ENCODE measurements around the gene ATP2B1. TPM values are rescaled to one million over a fixed set of nuclear protein-coding genes. Genes with fewer than 3 reads are reported as not detected.
"Not testable (repeated sequence)": the region's sequence is repeated elsewhere in the genome, so short reads cannot be mapped to it uniquely, and the experiment has no call there.

ATP2B1 gene
- 5.1 TPM for total RNA-seq

DNA sequence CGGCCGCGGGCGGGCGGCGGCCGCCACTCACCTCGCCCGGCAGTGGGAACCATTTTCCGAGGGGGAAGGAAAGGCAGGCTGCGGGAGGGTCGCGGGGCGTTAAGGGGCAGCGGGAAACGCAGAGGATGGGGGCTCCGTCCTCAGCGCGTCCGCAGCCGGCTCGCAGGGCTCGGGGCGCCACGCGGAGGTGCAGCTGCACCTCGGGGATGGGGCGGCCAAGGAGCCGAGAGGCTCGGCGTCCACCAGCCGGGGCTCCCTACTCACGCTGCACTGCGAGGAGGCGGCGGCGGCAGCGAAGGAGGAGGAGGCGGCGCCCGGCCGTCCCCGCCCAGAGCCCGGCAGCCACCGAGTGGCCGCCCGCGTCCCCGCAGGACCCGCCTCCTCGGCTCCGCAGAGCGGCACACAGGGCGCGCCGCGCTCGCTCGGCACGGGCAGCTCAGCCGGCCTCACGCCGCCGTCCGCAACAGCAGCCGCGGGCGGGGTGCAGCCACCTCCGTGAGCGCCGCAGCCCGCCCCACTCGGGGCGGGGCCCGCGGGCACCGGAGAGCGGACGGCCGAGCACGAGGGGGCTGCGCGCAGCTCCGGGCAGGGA lies at the start of gene ATP2B1:
Gene ATP2B1, minus strand, starts transcription at position 274 of the 592 bp plus-strand sequence. CDS start 52,952 bp downstream, outside the sequence.
- Histone ChIP-seq H3K36me3 (no peaks in the 10 kb centered on the region), H3K27me3 (no peaks in the 10 kb centered on the region), H3K27ac (peak within 1 kb of the TSS; percentile 98), H3K4me3 (peak within 1 kb of the TSS; percentile 81 to 91), H3K9me3 (no peaks in the 10 kb centered on the region), H3K4me1 (peaks cover 0 to 5% of the 10 kb centered on the region in 2 donors)
- DNase-seq (ENCODE audit: low spot score in 2 of 2): peak; percentile 28 to 89
- TF ChIP-seq, protein P1, sequence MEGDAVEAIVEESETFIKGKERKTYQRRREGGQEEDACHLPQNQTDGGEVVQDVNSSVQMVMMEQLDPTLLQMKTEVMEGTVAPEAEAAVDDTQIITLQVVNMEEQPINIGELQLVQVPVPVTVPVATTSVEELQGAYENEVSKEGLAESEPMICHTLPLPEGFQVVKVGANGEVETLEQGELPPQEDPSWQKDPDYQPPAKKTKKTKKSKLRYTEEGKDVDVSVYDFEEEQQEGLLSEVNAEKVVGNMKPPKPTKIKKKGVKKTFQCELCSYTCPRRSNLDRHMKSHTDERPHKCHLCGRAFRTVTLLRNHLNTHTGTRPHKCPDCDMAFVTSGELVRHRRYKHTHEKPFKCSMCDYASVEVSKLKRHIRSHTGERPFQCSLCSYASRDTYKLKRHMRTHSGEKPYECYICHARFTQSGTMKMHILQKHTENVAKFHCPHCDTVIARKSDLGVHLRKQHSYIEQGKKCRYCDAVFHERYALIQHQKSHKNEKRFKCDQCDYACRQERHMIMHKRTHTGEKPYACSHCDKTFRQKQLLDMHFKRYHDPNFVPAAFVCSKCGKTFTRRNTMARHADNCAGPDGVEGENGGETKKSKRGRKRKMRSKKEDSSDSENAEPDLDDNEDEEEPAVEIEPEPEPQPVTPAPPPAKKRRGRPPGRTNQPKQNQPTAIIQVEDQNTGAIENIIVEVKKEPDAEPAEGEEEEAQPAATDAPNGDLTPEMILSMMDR (IDR thresholded peaks at IDR 0.05): peak in 1 of 3 experiments; percentile 8
- intact Hi-C loops (cut with DNase I): loop anchor here (2.0 to 5.0 kb wide), 5 partner anchors 71 to 551 kb away; partner anchors contain the start of genes DUSP6 and GALNT4

DNA sequence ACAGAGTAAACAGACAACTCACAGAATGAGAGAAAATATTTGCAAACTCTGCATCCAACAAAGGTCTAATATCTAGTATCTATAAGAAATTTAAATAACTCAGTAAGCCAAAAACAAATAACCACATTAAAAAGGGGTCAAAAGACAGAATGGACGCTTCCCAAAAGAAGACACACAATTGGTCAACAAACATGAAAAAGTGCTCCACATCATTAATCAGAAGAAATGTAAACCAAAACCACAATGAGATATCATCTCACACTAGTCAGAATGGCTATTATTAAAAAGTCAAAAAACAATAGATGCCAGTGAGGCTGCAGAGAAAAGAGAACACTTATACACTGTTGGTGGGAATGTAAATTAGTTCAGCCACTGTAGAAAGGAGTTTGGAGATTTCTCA lies 49.3 kb upstream of the ATP2B1 start:
- H3K4me3 ChIP-seq; H3K4me1 ChIP-seq; H3K27ac ChIP-seq; H3K27me3 ChIP-seq; intact Hi-C loops (cut with DNase I); DNase-seq (ENCODE audit: low spot score in 2 of 2); H3K36me3 ChIP-seq; H3K9me3 ChIP-seq: not testable (repeated sequence)

DNA sequence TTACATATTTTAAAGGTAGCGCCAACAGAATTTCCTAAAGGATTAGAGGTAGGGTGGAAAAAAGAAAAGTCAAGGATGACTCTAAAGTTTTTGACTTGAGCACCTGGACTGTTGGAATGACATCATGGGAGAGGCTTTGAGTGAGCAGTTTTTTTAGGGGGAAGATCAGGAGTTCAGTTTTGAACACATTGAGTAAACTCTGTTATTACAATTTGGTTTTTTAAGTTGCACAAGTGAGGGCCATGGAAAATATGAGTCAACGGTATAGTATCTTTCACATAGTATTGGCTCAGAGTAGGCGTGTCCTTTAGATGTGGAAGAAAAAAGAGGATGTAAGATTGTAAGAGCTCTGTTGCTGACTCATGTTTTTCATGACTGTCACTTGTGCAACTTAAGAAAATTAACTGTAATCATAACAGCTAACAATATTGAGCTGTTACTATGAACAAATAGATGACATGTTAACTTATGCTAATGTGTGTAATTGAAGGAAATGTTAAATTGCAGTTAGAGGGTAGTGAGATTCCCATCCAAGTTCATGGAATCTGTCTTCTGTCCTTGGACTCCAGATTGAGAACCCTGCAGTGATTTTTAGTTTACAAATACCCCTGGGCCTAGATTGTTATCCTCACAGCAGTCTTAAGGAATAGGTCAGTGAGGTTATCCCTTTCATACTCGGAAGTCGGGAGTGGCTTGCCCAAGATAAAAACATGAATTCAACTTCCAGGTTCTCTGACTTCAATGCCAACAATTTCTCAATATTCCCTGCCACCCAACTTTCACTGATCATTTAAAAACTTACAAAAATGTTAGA lies 48.2 kb upstream of the ATP2B1 start:
- DNase-seq (ENCODE audit: low spot score in 2 of 2): no peak
- intact Hi-C loops (cut with DNase I): no loop called here
- no peak overlapping the region for H3K4me3 ChIP-seq
- H3K36me3 ChIP-seq: no peaks in the 10 kb centered on the region
- no peaks in the 10 kb centered on the region for H3K4me1 ChIP-seq
- no peaks in the 10 kb centered on the region for H3K9me3 ChIP-seq
- no peaks in the 10 kb centered on the region for H3K27me3 ChIP-seq
- H3K27ac ChIP-seq: no peak overlapping the region
- TF ChIP-seq, protein P1 (IDR thresholded peaks at IDR 0.05): no peak

DNA sequence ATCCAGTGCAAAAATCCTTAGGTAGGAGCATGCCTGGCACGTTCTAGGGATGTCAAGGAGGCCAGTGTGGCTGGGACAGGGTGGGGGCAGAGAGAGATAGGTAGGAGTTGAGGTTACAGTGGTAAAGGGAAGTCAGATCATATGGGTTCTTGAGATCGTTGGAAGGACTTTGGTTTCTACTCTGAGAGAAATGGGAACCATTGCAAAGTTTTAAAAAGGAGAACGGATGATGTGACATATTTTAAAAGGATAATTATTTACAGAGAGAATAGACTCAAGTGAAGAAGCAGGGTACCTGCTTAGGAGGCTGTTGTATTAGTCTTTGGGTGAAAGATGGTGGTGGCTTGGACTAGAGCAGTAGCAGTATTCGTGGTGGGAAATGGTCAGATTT lies 47.6 kb upstream of the ATP2B1 start:
- intact Hi-C loops (cut with DNase I): no loop called here
- Histone ChIP-seq H3K36me3 (no peaks in the 10 kb centered on the region), H3K4me3 (no peak overlapping the region), H3K9me3 (no peaks in the 10 kb centered on the region), H3K4me1 (no peaks in the 10 kb centered on the region), H3K27me3 (no peaks in the 10 kb centered on the region), H3K27ac (no peak overlapping the region)
- TF ChIP-seq, protein P1 (IDR thresholded peaks at IDR 0.05): no peak
- DNase-seq (ENCODE audit: low spot score in 2 of 2): no peak

DNA sequence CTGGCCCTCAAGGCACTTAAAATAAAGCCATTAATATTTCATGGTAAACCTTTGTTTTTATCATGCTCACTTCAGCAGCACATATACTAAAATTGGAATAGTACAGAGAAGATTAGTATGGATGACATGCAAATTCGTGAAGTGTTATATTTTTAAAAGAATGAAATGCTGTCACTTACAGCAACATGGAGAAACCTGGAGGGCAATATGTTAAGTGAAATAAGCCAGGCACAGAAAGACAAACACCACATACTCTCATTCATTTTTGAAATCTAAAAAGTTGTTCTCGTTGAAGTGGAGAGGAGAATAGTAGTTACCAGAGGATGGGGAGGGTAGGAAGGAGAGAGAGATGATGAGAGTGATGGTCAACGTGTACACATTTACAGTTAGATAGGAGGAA lies 45.4 kb upstream of the ATP2B1 start:
- no peaks in the 10 kb centered on the region for H3K36me3 ChIP-seq
- no peaks in the 10 kb centered on the region for H3K4me1 ChIP-seq
- intact Hi-C loops (cut with DNase I): no loop called here
- no peaks in the 10 kb centered on the region for H3K9me3 ChIP-seq
- H3K27me3 ChIP-seq: no peaks in the 10 kb centered on the region
- no peak overlapping the region for H3K27ac ChIP-seq
- H3K4me3 ChIP-seq: no peak overlapping the region
- no peak for DNase-seq (ENCODE audit: low spot score in 2 of 2)
- TF ChIP-seq, protein P1 (IDR thresholded peaks at IDR 0.05): no peak

DNA sequence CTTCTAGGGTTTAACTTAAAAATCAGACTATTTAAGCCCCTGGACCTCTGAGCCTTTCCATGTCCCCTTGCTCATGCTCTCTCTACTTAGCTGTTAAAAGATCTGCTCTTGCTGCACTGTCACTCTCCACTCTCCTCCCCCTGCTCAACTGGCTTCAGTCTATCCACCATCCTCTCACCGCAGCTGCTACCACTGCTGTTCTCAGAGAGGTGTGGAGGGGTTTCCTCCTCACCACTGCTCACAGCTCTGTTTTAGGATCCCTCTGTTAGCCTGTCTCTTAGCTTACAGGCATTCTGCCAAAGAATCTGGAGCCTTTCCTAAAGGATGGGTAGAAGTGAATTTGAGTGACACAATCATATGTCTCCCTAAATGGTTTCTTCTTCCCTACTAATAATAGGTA lies 43.7 kb upstream of the ATP2B1 start:
- no peak for DNase-seq (ENCODE audit: low spot score in 2 of 2)
- Histone ChIP-seq H3K9me3 (no peaks in the 10 kb centered on the region), H3K36me3 (no peaks in the 10 kb centered on the region), H3K27me3 (no peaks in the 10 kb centered on the region), H3K4me3 (no peak overlapping the region), H3K4me1 (no peaks in the 10 kb centered on the region), H3K27ac (no peak overlapping the region)
- intact Hi-C loops (cut with DNase I): no loop called here
- TF ChIP-seq, protein P1 (IDR thresholded peaks at IDR 0.05): no peak
